Vagina (tissue), 2 donors: Measurements from ENCODE around the gene SELENBP1.

Experiments used
- CTCF ChIP-seq, 3 experiments: fragments of 450-650 bp in 2 of 3; fragments of 200-600 bp in 1 of 3; sonication (generic) in 1 of 3; IDR thresholded peaks; one replicate each; pipeline ENCODE4 v1.5.1; 2017 to 2019; ENCODE audit warnings: antibody characterized with exemption in 3 of 3, mild to moderate bottlenecking in 2 of 3, moderate library complexity in 2 of 3
- POLR2A ChIP-seq, 2 donors: fragments of 450-650 bp; IDR thresholded peaks; one replicate each; pipeline ENCODE4 v1.6.1; 2017; ENCODE audit warnings: antibody characterized with exemption in 2 of 2, mild to moderate bottlenecking in 2 of 2, moderate library complexity in 2 of 2
- POLR2AphosphoS5 ChIP-seq, 2 donors: sonication (generic); formaldehyde crosslinking; IDR thresholded peaks; one replicate each; pipeline ENCODE4 v1.9.0; 2017; ENCODE audit warnings: antibody characterized with exemption in 2 of 2, mild to moderate bottlenecking in 2 of 2, low read depth in 1 of 2; ENCODE audit not compliant: insufficient read depth in 1 of 2

- TF ChIP-seq CTCF (IDR thresholded peaks at IDR 0.05), result no peak
- TF ChIP-seq POLR2AphosphoS5 (IDR thresholded peaks at IDR 0.05; ENCODE audit: insufficient read depth in 1 of 2, low read depth in 1 of 2), result no peak
- TF ChIP-seq POLR2A (IDR thresholded peaks at IDR 0.05), result no peak
Measured at GRCh38 chr1:151369621-151370048, 2.9 kb downstream of the SELENBP1 start.
